GM18502 (cell line): Measurements from ENCODE around the gene PXDN.
"Not testable (repeated sequence)": the region's sequence is repeated elsewhere in the genome, so short reads cannot be mapped to it uniquely, and the experiment has no call there.

ENCODE experiments used
- ATAC-seq: cut with Tn5 transposase; IDR thresholded peaks from one replicate; pipeline ENCODE4 v1.9.1; 2021; ENCODE audit warnings: mild to moderate bottlenecking; ENCODE audit not compliant: unreplicated experiment, poor library complexity

PXDN gene

DNA sequence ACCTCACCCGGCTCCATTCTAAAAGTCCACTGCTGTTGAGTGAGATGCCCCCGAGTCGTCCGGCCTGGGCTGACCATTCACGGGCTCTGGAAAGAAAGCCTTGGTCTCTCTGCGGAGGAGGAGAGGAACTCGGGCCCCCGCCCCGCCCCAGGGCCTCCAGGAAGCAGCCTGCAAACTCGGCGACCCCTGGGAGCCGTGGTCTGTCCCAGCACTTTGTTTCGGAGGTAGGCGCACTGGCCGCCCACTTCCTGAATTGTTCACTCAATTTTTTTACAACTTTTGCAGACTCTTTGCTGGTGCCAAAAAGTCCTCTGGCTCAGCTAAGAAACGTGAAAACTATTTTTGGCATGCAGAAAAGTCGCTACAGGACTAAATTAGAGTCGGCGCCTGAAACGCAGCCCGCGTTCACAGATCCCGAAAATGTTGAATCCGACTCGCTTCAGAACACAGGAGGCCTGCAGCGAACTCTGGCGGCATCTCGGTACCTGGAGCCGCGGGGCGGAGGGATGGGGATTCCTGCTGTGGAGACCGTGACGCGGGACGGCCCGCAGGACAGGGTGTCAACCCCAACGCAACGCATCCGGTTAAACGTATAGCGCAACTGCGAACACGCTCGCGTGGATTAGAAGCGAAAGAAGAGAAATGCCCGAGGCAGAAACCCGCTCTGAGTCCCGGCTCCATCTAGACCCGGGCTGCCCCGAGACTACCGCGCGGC, 1.5 kb downstream of the PXDN start:
- ATAC-seq: no peak

DNA sequence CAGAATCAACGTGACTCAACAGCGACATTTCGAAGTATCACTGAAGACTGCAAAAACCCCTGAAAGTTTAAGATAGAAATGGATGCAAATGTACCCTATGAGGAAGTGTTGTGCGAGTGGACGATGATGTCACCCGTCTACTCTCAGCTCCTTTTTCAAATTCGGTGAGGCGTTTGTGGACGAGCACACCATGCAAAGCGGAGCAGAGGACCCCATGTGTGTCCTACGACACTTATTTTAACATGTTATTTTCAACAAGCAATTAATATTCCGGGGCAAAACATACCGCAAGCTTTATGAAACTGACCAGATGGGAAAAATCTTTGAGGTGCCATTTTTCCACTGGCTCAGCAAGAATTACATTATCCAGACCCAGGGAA, 2.0 kb downstream of the PXDN start:
- no peak for ATAC-seq

GRCh38 chr2:1741851-1742250, 2.5 kb downstream of the PXDN start:
- no peak for ATAC-seq

DNA sequence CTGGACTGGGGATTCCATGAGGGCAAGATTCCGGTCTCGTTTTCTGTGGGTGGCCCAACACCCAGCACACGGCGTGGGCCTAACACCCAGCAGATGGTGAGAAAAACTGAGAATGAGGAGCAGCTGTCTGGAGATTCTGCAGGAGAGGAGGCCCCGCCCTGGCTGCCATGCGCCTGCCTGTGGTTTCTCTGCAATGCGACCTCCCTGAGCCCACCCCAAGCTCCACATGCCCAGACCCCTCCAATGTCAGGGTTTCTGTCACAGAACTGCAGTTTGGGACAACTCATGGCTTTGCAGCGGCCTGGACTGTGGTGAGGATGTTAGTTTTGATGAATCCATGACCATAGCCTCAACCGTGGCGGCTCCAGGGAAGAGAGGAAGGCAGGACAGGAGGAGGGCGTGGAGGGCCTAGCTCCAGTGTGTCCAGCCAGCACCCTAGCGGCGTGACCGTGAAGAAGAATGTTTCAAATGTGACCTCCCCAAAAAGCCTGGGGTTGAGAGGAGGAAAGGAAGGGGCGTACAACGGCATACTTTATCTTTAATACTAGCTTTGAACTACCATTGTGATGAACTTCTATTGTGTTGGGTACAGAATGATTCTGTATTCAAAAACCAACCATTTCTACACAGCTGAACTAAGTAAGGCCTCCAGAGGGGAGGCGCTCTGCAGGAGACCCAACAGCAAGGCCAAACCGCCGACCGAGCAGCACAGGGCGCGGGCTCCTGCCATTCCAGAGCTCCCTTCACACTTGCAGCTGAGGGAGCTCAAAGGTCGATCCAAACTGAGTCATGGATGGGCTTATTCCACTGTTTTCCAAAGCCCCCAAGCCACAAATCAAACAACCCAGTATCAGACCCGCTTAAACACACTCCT, 3.4 kb downstream of the PXDN start:
- no peak for ATAC-seq

DNA sequence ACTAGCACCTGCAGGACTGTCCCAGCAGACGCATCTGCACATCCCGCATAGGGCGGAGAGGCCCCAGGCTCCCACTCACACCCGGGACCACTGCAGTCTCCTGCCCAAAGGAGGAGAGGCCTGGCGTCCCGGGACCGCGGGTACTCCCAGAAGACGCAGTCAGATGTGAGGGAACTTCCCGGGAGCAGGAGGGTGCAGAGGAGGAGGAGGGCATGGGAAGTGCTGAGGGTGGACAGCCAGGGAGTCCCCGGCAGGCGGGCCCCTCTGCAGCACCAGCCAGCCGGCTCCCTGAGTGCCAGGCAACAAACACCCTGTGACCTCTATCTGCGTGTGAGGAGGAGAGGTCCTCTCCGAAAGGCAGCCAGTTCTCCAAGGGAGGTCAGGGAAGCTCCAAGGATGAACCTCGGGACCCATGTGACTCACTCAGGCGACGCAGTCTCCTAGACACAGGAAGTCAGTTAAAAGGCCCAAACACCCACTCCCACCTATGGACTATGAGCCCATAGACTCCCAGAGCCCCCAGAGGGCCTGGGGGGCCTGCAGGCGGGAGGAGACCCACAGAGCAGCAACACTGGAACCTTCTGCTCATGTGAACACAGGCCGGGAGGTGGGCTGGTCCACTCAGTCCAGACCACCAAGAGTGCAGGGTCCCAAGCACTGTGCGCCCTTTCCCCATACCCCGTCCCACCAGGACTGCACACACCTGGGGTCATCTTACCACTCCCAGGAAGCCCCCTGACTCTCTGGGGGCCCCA, 4.2 kb downstream of the PXDN start:
- no peak for ATAC-seq

DNA sequence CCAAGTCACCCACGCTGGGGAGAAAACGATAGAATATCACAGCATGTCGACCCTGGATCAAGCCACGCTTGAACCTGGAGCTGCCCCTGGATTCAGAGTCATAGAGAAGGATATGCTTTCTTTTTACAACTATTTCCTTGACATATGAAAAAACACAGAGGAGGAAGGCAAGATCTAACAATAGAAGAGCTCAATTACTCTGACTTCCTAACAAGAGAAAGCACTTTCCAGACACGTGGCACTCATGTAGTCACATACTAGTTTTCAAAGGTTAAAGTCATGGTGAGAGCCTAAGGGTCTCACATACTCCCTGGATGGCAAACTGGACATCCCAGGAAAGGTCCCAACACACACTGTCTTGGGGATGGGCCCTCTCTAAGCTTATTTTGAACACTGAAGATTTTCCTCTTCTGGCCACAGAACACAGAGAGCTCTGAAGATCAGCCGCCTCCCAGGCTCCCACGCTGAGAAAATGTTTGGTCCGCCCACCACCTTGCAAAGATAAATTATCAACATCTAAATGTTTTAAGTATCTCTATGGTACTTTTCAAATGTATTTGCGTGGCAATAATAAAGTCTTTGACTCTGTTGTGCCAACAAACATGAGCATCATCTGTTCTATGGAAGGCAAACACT, 4.9 kb downstream of the PXDN start:
- ATAC-seq: no peak

DNA sequence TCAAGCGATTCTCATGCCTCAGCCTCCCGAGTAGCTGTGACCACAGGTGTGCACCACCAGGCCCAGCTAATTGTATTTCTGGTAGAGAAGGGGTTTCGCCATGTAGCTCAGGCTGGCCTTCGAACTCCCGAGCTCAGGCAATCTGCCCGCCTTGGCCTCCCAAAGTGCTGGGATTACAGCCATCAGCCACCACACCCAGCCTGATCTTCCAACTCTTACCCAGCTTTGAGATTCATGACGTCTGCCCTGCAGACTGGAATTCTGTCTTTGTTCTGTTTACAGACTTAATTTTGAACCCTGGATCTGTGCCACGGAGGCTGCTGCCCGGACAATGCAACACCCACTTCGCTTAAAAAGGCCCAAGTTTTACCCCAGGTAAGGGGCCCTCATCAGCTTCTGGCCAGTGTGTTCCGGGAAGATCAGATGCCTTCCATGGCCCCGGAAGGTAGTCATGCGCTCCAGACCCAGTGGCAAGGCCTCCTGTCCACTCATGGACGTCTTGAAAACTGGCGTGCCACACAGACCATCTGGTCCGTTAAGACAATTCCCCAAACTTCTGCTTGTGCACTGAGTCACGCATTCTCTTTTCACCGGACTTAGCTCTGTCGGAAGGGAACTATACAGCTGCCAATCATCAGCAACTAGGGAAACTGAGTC, 5.5 kb downstream of the PXDN start:
- no peak for ATAC-seq

- no peak for ATAC-seq
These were observed 6.2 kb downstream of the PXDN start for GRCh38 chr2:1738163-1738562.

- ATAC-seq: no peak
These were observed 7.3 kb downstream of the PXDN start for GRCh38 chr2:1736997-1737480.

DNA sequence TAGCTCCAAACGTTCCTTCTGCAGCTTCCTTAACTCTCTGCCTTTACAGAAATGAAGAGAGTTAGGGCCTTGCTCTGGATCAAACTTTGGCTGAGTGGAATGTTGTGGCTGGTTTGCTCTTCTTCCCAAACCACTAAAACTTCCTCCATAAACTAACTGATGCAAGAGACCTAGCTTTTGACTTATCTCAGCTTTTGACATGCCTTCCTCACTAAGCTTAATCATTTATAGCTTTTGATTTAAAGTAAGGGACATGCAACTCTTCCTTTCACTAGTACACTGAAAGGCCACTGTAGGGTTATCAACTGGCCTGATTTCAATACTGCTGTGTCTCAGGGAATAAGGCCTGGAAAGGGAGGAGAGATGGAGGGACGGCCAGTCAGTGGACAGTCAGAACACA, 8.3 kb downstream of the PXDN start:
- ATAC-seq: no peak

GRCh38 chr2:1733298-1733697, 11.0 kb downstream of the PXDN start:
- not testable (repeated sequence) for ATAC-seq

GRCh38 chr2:1731963-1732768, 12.1 kb downstream of the PXDN start:
- ATAC-seq: no peak

DNA sequence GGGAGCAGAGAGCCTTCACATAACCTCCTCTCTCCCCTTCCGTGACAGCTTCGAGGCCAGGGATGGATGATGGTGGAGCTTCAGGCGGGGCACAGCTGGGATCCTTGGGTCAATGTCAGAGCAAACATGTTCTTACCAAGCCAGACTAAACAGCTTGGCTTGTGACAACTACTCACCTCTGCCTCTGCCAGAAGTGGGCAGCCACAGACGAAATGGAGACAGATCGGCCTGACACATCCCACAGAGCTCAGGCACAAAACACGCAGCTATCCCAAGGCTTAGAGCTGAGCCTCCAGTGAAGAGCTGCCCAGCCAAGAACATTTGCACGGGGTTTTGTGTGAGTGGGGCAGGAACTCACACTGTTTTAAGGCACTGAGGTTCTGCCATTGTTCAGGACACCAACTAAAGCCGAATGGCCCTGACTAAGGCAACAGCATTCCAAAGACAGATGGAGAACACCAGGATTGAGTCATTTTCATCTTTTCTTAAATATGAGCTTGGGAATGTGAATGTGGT, 12.8 kb downstream of the PXDN start:
- ATAC-seq: no peak

- ATAC-seq: no peak
These were observed 14.0 kb downstream of the PXDN start for GRCh38 chr2:1730015-1730927.

- no peak for ATAC-seq
These were observed 15.1 kb downstream of the PXDN start for GRCh38 chr2:1729242-1729641.

- no peak for ATAC-seq
These were observed 15.5 kb downstream of the PXDN start for GRCh38 chr2:1728821-1729220.

GRCh38 chr2:1727796-1728474, 16.4 kb downstream of the PXDN start:
- no peak for ATAC-seq
